ENCODE results near the gene PROC.
"Not testable (repeated sequence)": the region's sequence is repeated elsewhere in the genome, so short reads cannot be mapped to it uniquely, and the experiment has no call there.

The PROC gene

GRCh38 chr2:127434515-127434914 lies 16.3 kb downstream of the PROC start:
- no peak for TF ChIP-seq SPI1 (IDR thresholded peaks at IDR 0.05; ENCODE audit: low read depth, low read length)
- DNase-seq (ENCODE audit: insufficient read length, low spot score) = no peak
- FAIRE-seq = no peak

DNA sequence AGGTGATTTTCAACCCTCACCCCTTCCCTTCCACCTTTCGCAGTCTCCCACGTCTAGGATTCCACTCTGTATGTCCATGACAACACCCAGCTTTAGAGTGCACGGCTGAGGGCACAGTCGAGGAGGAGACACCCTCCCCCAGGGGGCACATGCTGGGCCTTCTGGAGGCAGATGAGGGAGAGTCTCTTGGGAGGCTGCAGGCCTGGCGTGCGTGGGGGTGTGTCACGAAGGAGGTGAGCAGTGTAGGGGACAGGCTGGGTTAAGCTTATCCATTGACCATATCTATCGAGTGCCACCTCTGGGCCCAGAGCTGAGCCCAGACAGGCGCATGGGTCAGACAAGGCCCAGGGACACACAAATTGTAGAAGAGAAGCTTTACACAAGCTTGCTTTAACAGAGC lies 18.8 kb downstream of the PROC start:
- DNase-seq (ENCODE audit: insufficient read length, low spot score) = no peak
- FAIRE-seq = no peak
- no peak for TF ChIP-seq POU2F2 (IDR thresholded peaks at IDR 0.05; ENCODE audit: low read depth, low read length)

GRCh38 chr2:127437781-127438726 lies 19.8 kb downstream of the PROC start:
- no peak for DNase-seq (ENCODE audit: insufficient read length, low spot score)
- no peak for TF ChIP-seq SPI1 (IDR thresholded peaks at IDR 0.05; ENCODE audit: low read depth, low read length)
- no peak for TF ChIP-seq POLR2AphosphoS5 (IDR thresholded peaks at IDR 0.05; ENCODE audit: low read depth, low read length)
- TF ChIP-seq TAF1 (IDR thresholded peaks at IDR 0.05; ENCODE audit: low read depth, low read length) = no peak
- no peak for TF ChIP-seq POU2F2 (IDR thresholded peaks at IDR 0.05; ENCODE audit: low read depth, low read length)
- no peak for TF ChIP-seq POLR2A (IDR thresholded peaks at IDR 0.05; ENCODE audit: low read depth, low read length)
- no peak for TF ChIP-seq PAX5 (IDR thresholded peaks at IDR 0.05; ENCODE audit: insufficient read depth, low read length, severe bottlenecking)
- no peak for FAIRE-seq

DNA sequence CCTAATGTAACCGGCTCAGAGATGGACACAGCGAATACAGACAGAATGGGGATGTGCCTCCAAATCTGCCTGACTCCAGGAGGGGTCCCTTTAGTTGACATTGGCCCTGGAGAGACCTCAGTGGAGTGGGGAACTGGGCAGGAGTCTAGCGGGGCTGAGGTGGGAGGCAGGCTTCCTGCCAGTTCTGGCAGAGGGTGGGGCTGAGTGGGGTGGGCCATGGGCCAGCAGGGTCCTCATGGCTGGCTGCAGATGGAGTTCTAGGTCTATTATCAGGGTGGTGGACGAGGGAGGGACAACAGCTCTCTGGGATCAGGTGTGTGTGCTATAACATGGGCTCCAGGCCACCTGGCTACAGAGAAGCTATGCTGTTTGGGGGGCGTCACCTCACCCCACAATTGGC lies 21.1 kb downstream of the PROC start:
- no peak for FAIRE-seq
- TF ChIP-seq TAF1 (IDR thresholded peaks at IDR 0.05; ENCODE audit: low read depth, low read length) = no peak
- TF ChIP-seq POU2F2 (IDR thresholded peaks at IDR 0.05; ENCODE audit: low read depth, low read length) = no peak
- no peak for DNase-seq (ENCODE audit: insufficient read length, low spot score)

DNA sequence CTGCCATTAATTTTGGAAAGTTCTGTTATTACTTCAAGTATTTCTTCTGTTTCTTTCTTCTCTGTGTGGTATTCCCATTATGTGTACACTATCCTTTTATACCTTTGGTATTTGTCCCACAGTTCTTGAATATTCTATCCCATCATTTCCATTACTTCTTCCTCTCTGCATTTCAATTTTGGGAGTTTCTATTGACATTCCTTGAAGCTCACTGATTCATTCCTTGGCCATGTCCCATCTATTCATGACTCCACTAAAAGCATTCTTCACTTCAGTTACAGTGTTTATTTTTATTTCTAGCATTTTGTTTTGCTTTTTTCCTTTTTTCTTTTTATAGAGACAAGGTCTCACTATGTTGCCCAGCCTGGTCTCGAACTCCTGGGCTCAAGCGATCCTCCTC lies 30.3 kb downstream of the PROC start:
- DNase-seq (ENCODE audit: insufficient read length, low spot score) = no peak
- TF ChIP-seq SPI1 (IDR thresholded peaks at IDR 0.05; ENCODE audit: low read depth, low read length) (no peak), PAX5 (IDR thresholded peaks at IDR 0.05; ENCODE audit: insufficient read depth, low read length, severe bottlenecking) (no peak), POLR2AphosphoS5 (IDR thresholded peaks at IDR 0.05; ENCODE audit: low read depth, low read length) (no peak), POU2F2 (IDR thresholded peaks at IDR 0.05; ENCODE audit: low read depth, low read length) (no peak), TAF1 (IDR thresholded peaks at IDR 0.05; ENCODE audit: low read depth, low read length) (no peak), POLR2A (IDR thresholded peaks at IDR 0.05; ENCODE audit: low read depth, low read length) (no peak)
- no peak for FAIRE-seq

DNA sequence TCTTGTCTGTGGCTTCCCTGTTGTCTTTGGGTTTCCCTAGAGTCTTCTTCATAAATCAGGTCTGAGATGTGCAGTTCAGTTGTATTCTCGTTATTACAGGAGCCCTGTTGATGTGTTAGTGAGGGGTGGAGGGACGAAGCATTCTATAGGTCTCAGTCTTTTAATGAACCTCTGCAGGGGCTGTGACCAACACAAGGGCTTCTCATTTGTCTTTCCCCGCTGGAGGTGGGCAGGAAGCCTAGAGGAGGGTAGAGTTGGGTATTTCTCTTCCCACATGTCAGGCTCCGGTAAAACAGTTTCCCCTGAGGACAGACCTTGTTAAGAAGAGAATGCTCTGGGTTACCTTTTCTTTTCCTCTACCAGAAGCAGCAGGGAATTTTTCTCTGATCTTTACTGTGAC lies 31.2 kb downstream of the PROC start:
- TF ChIP-seq SPI1 (IDR thresholded peaks at IDR 0.05; ENCODE audit: low read depth, low read length) (no peak), POLR2AphosphoS5 (IDR thresholded peaks at IDR 0.05; ENCODE audit: low read depth, low read length) (no peak), POLR2A (IDR thresholded peaks at IDR 0.05; ENCODE audit: low read depth, low read length) (no peak), POU2F2 (IDR thresholded peaks at IDR 0.05; ENCODE audit: low read depth, low read length) (no peak), TAF1 (IDR thresholded peaks at IDR 0.05; ENCODE audit: low read depth, low read length) (no peak), PAX5 (IDR thresholded peaks at IDR 0.05; ENCODE audit: insufficient read depth, low read length, severe bottlenecking) (no peak)
- FAIRE-seq (no peak), DNase-seq (ENCODE audit: insufficient read length, low spot score) (no peak)

GRCh38 chr2:127449898-127450297 lies 31.7 kb downstream of the PROC start:
- FAIRE-seq (no peak), DNase-seq (ENCODE audit: insufficient read length, low spot score) (no peak)
- TF ChIP-seq TAF1 (IDR thresholded peaks at IDR 0.05; ENCODE audit: low read depth, low read length) (no peak), POLR2AphosphoS5 (IDR thresholded peaks at IDR 0.05; ENCODE audit: low read depth, low read length) (no peak)

GRCh38 chr2:127451981-127452380 lies 33.8 kb downstream of the PROC start:
- DNase-seq (ENCODE audit: insufficient read length, low spot score) = no peak
- TF ChIP-seq PAX5 (IDR thresholded peaks at IDR 0.05; ENCODE audit: insufficient read depth, low read length, severe bottlenecking) (no peak), POLR2A (IDR thresholded peaks at IDR 0.05; ENCODE audit: low read depth, low read length) (no peak), POU2F2 (IDR thresholded peaks at IDR 0.05; ENCODE audit: low read depth, low read length) (no peak), TAF1 (IDR thresholded peaks at IDR 0.05; ENCODE audit: low read depth, low read length) (no peak), SPI1 (IDR thresholded peaks at IDR 0.05; ENCODE audit: low read depth, low read length) (no peak), POLR2AphosphoS5 (IDR thresholded peaks at IDR 0.05; ENCODE audit: low read depth, low read length) (no peak)

GRCh38 chr2:127452423-127452822 lies 34.2 kb downstream of the PROC start:
- FAIRE-seq = not testable (repeated sequence)

More at GRCh38 chr2:127451981-127452380, 33.8 kb downstream of the PROC start:
- FAIRE-seq = no peak

DNA sequence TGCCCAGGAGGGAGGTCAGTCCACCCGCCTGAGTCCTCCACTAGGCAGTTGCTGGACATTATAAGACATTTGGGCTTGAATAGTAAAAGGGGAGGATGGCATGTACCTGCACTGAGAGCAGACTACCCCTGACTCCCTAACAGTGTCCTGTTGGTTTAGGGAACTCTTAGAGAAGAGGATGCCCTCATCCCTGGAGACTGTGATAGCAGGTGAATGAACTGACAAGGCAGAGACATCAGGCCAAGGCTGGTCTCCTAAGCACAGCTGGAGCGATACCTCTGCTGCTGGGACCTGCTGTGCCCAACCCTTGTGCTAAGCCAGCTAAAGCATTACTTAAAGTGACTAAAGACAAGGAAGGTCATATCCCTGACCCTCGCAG lies 34.8 kb downstream of the PROC start:
- FAIRE-seq = no peak
- TF ChIP-seq SPI1 (IDR thresholded peaks at IDR 0.05; ENCODE audit: low read depth, low read length) (no peak), POU2F2 (IDR thresholded peaks at IDR 0.05; ENCODE audit: low read depth, low read length) (no peak), PAX5 (IDR thresholded peaks at IDR 0.05; ENCODE audit: insufficient read depth, low read length, severe bottlenecking) (no peak), TAF1 (IDR thresholded peaks at IDR 0.05; ENCODE audit: low read depth, low read length) (no peak), POLR2AphosphoS5 (IDR thresholded peaks at IDR 0.05; ENCODE audit: low read depth, low read length) (no peak), POLR2A (IDR thresholded peaks at IDR 0.05; ENCODE audit: low read depth, low read length) (no peak)
- no peak for DNase-seq (ENCODE audit: insufficient read length, low spot score)

More at GRCh38 chr2:127452423-127452822, 34.2 kb downstream of the PROC start:
- DNase-seq (ENCODE audit: insufficient read length, low spot score) = not testable (repeated sequence)
